ENCODE data around the gene MAPK7. TPM values are rescaled to one million over a fixed set of nuclear protein-coding genes. Genes with fewer than 3 reads are reported as not detected.

Gene MAPK7
- total and polyA plus RNA-seq, 2 of the 8 experiments (the other 6 are each of a cell fraction or from before 2014, with no cell fraction given) = 15.2 to 28.1 TPM

- TF ChIP-seq CTCF (IDR thresholded peaks at IDR 0.05; ENCODE audit: control extremely low read depth in 1 of 3, insufficient read depth in 1 of 3, low read depth in 1 of 3, low read length in 3 of 3) = no peak
These were observed 36.3 kb downstream of the MAPK7 start (continued) for GRCh38 chr17:19414396-19415280.

Measured in H1 (cell line).